Heart right ventricle (tissue), 16 donors: ENCODE results near the gene USP3. TPM values are rescaled to one million over a fixed set of nuclear protein-coding genes. Genes with fewer than 3 reads are reported as not detected.
A peak's percentile ranks its signal among the peaks of the same experiment; 100 is the strongest.

Experiments used
- ATAC-seq, 8 donors: fragments of 200-7000 bp; cut with Tn5 transposase; one replicate each; pipeline ENCODE4 v1.9.1; 2020; ENCODE audit warnings: mild to moderate bottlenecking in 8 of 8, moderate library complexity in 8 of 8, moderate number of reproducible peaks in 1 of 8
- DNase-seq, 2 donors: peaks; one replicate each; pipeline ENCODE4 v3.0.0-alpha.2; 2020
- H3K27ac ChIP-seq, 10 donors: fragments of 200-600 bp; sonication (generic) in 2 of 10; one replicate each; pipeline versions ENCODE4 v1.5.0 to v1.8.0; 2020 to 2022; ENCODE audit warnings: mild to moderate bottlenecking in 3 of 10
- H3K27me3 ChIP-seq, 7 donors: fragments of 200-600 bp; one replicate each; pipeline ENCODE4 v1.8.0; 2021 to 2022; ENCODE audit warnings: mild to moderate bottlenecking in 2 of 7
- H3K36me3 ChIP-seq, 9 donors: fragments of 200-600 bp; sonication (generic) in 1 of 9; one replicate each; pipeline versions ENCODE4 v1.5.0 to v1.8.0; 2020 to 2022; ENCODE audit warnings: mild to moderate bottlenecking in 2 of 9
- H3K4me1 ChIP-seq, 9 donors: fragments of 200-600 bp; sonication (generic) in 1 of 9; one replicate each; pipeline versions ENCODE4 v1.5.0 to v1.8.0; 2020 to 2022; ENCODE audit warnings: mild to moderate bottlenecking in 4 of 9
- H3K4me3 ChIP-seq, 10 donors: fragments of 200-600 bp; sonication (generic) in 2 of 10; one replicate each; pipeline versions ENCODE4 v1.5.0 to v1.8.0; 2020 to 2022; ENCODE audit warnings: mild to moderate bottlenecking in 7 of 10, moderate library complexity in 2 of 10
- H3K9me3 ChIP-seq, 11 donors: fragments of 200-600 bp in 10 of 11; sonication (generic) in 2 of 11; one replicate each; pipeline versions ENCODE4 v1.5.0 to v1.8.0; 2013 to 2022; ENCODE audit warnings: mild to moderate bottlenecking in 2 of 11, control low read depth in 1 of 11, moderate library complexity in 1 of 11
- CTCF ChIP-seq, 9 donors: fragments of 200-600 bp; sonication (generic) in 2 of 9; IDR thresholded peaks; one replicate each; pipeline versions ENCODE4 v1.5.0 to v1.8.0; 2021 to 2022; ENCODE audit warnings: antibody characterized with exemption in 9 of 9, mild to moderate bottlenecking in 5 of 9, moderate library complexity in 1 of 9
- WGBS, 2 donors: extraction: QIAGEN DNeasy Blood & Tissue Kit; methylation state at CpG; one replicate each; pipeline ENCODE4 v1.1.7; 2013; ENCODE audit warnings: inconsistent platforms in 1 of 2; 5-methylcytosine and 5-hydroxymethylcytosine counted together
- intact Hi-C, 10 donors: fragments of 100-400 bp; cut with DNase I; formaldehyde crosslinking; loops; one replicate each; pipeline versions ENCODE4 v1.11.1 to v1.14.2; 2022
- polyA plus RNA-seq, 2 donors: library from polyadenylated mRNA; stranded (reverse); fragments of 200-250 nt; gene quantifications; one replicate each; pipeline ENCODE4 v1.2.3, GENCODE V29; 2013
- total RNA-seq, 10 donors: library from RNA; stranded (reverse); fragmentation: NEBNext Ultra II Directional in 3 of 10; extraction: Animal tissue kit (Norgen Biotek cat#: 25700) in 3 of 10; gene quantifications; one replicate each; pipeline versions ENCODE4 v1.2.1 to v1.2.4, GENCODE V29; 2021 to 2023
- donor health status: Arrhythmogenic right ventricular cardiomyopathy.
- donor health status: ischemic (EF 13 %, LVEDD 7.1; RV severe dilation, severe dysfunction).
- donor health status: healthy with polysubstance abuse.
- donor health status: DM: no; HTN: yes; CAD: no.
- donor health status: DM: no; HTN: no; CAD: no.
- donor health status: ischemic (EF 25% LVEDD 6.9; RV normal size, moderate dysfunction).
- donor health status: ischemic (EF 25% LVEDD 5.7; RV mildly dilated, moderate dysfunction).
- donor health status: healthy.
- donor health status: DM: yes; HTN: yes; CAD: no.
- donor health status: Ischemic cardiomyopathy.
- donor health status: ischemic (EF 35%, LVEDD 5.7; RV mildly dilated, moderate dysfunction).
- donor health status: nonischemic (EF 11% LVEDD 7.7; RV severe dilation, severe dysfunction).
- donor health status: DM: yes; HTN: yes; CAD: no.
- donor health status: PGD.
- donor health status: ischemic (EF 29% LVEDD 5.4; RV normal size, mild dysfunction).
- donor health status: nonischemic (EF 23%, LVEDD 6.1; RV moderate dilation, normal function).

The USP3 gene
- total and polyA plus RNA-seq, 12 donors, result 8.4 to 23.7 (median 16.6) TPM

DNA sequence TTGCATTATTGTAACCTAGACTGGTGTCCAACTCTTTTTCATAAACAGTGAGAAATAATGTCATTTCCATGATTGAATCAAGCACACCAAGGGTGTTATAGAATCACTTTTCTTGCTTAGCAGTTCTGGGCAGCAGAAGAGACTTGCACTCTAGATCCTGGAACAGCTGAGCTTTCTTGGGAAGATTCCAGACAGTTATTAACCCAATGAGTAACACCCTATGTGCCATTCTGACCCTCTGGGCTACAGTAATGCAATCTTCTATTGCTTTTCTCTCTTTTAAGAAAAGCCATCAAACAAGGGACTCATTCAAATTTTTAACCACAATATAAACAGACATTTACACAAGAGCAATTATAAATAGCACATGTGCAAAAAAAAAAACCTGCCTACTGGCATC, 39.3 kb upstream of the USP3 start:
- no peak overlapping the region for H3K27ac ChIP-seq

DNA sequence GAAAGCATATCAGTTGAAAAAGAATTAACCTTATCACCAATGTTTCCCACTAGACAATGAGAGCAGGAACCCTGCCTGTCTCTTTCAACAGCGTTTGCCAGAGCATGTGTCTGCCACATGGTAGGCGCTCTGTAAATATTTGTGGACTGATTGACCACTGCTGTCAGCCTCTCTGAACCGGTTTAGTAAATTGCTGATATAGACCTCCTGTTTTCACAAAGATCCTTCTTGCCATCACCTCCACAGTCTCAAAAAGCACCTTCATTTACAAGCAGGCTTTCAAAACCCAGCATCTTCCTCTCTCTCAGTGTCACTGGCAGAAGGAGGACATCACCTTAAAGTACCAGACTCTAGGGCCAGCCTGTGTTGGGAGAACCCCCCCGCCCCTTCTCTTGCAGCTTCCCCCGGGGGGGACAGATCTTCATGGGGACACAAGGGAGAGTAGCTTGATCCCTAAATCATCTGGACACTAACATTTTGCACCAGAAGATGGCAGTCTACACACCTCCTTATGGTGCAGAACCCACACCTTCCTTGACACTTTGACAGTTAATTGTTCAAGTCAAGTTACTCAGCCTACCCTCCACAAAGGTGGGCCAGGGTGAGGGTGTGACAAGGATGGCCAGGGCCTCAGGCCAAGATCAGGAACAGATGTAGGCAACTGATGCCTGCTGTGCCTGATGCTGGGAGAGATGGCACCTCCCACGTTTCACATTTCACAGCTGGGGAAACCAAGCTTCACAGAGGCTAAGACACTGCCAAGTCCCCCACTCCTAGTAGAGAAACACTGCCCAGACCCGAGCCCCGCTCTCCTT, 37.8 kb upstream of the USP3 start:
- WGBS, 2 donors, result 22 to 25% methylated on average over 8 of the region's 8 CpGs
- Histone ChIP-seq H3K27ac (no peak overlapping the region), H3K4me1 (peaks cover 0 to 14% (median 0%) of the 10 kb centered on the region in 9 donors), H3K36me3 (no peaks in the 10 kb centered on the region), H3K9me3 (no peaks in the 10 kb centered on the region), H3K27me3 (peaks cover 0 to 4% (median 0%) of the 10 kb centered on the region in 7 donors), H3K4me3 (no peak overlapping the region)
- ATAC-seq, result peak; percentile 55 to 86 (median 76)
- peak in 1 of 2 donors; percentile 40 for DNase-seq
- intact Hi-C loops, result loop anchor here in 5 of 10 donors (2.0 to 10.0 kb wide), 5 partner anchors 62 to 601 kb away; partner anchors contain the start of gene FBXL22 (in 4 of the 5)
- TF ChIP-seq CTCF (IDR thresholded peaks at IDR 0.05), result peak; percentile 23 to 71 (median 60)

More for the DNA sequence above, 39.3 kb upstream of the USP3 start:
- Histone ChIP-seq H3K27me3 (peaks cover 0 to 4% (median 0%) of the 10 kb centered on the region in 7 donors), H3K4me1 (peaks cover 0 to 14% (median 0%) of the 10 kb centered on the region in 9 donors), H3K9me3 (no peaks in the 10 kb centered on the region), H3K4me3 (no peak overlapping the region), H3K36me3 (no peaks in the 10 kb centered on the region)
- ATAC-seq (peak in 1 of 8 donors; percentile 35), DNase-seq (no peak)
- intact Hi-C loops, result loop anchor here in 4 of 10 donors (5.0 to 10.0 kb wide), 4 partner anchors 60 to 602 kb away; partner anchors contain the start of gene FBXL22 (in 4 of the 4)
- TF ChIP-seq CTCF (IDR thresholded peaks at IDR 0.05), result no peak

DNA sequence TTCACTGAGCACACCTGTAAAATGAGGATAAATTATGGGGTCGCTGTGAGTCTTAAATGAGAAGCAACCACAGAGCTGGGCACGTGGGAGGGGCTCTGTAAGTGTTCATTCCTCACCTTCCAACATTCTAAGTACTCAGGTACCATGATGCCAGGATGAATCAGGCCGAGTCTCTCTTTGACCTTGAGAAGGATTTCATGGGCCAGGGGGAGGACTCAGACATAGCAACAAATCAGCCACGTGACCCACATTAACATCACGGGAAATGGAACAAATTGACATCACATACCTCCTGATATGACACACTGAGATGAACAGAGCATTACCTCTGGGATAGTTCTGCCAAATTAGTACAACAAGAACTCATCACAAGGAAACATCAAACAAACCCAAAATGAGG, 35.2 kb upstream of the USP3 start:
- intact Hi-C loops, result loop anchor here in 4 of 10 donors (5.0 to 10.0 kb wide), 4 partner anchors 64 to 598 kb away; partner anchors contain the start of gene FBXL22 (in 4 of the 4)
- Histone ChIP-seq H3K27ac (no peak overlapping the region), H3K4me3 (no peak overlapping the region), H3K27me3 (no peaks in the 10 kb centered on the region), H3K4me1 (peaks cover 0 to 18% (median 3%) of the 10 kb centered on the region in 9 donors), H3K9me3 (no peaks in the 10 kb centered on the region), H3K36me3 (no peaks in the 10 kb centered on the region)
- TF ChIP-seq CTCF (IDR thresholded peaks at IDR 0.05), result no peak
- 82 to 89% methylated on average over 5 of the region's 5 CpGs for WGBS, 2 donors
- no peak for DNase-seq
- no peak for ATAC-seq

- H3K27ac ChIP-seq, result no peak overlapping the region
- intact Hi-C loops, result loop anchor here in 4 of 10 donors (5.0 to 10.0 kb wide), 4 partner anchors 65 to 597 kb away; partner anchors contain the start of gene FBXL22 (in 4 of the 4)
- TF ChIP-seq CTCF (IDR thresholded peaks at IDR 0.05), result no peak
- WGBS, 2 donors, result 75 to 97% methylated on average over 2 of the region's 2 CpGs
- no peak for ATAC-seq
- H3K36me3 ChIP-seq, result no peaks in the 10 kb centered on the region
- no peak overlapping the region for H3K4me3 ChIP-seq
- H3K4me1 ChIP-seq, result peaks cover 0 to 25% (median 7%) of the 10 kb centered on the region in 9 donors
- no peaks in the 10 kb centered on the region for H3K9me3 ChIP-seq
- DNase-seq, result no peak
- no peaks in the 10 kb centered on the region for H3K27me3 ChIP-seq
Observed at GRCh38 chr15:63469984-63470383, 34.4 kb upstream of the USP3 start.
